LNCAP (cell line): Measurements from ENCODE around the gene DPYSL3.

ENCODE experiments used
- TF ChIP-seq, protein P1 (sequence below): fragments of 450-650 bp; IDR thresholded peaks from 2 replicates; pipeline ENCODE4 v1.5.1; 2017; ENCODE audit warnings: mild to moderate bottlenecking

DPYSL3 gene

DNA sequence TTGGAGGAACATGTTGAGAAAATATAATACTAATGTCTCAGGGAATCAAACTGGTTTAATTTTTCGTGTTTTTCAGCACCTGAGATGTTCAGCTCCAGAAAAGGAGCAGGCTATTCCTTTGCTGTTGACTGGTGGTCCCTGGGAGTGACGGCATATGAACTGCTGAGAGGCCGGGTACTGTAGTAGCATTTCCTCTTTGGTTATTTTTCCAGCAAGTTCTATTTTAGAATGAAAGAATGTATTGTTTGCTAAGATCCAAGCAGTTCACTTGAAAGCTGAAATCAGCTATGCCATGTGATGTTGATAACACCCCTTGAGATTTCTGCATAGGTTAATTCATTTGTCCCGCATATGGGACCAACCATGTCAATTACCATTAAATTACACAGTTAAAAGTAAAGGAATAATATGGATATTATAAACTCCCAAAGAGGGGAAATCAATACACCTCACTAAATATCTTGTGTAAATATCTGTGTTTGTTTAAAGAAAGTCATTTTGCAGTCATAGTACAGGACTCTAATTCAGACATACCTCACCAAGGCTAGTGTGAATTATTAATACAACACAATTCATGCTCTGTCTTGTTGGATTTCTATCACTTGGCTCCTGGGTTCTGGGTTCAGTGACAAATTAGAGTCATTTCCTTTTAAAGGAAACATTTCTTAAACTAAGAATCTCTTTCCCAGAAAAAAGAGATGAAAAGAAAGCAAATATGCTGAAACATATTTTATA lies 148.3 kb downstream of the DPYSL3 start:
- TF ChIP-seq, protein P1, sequence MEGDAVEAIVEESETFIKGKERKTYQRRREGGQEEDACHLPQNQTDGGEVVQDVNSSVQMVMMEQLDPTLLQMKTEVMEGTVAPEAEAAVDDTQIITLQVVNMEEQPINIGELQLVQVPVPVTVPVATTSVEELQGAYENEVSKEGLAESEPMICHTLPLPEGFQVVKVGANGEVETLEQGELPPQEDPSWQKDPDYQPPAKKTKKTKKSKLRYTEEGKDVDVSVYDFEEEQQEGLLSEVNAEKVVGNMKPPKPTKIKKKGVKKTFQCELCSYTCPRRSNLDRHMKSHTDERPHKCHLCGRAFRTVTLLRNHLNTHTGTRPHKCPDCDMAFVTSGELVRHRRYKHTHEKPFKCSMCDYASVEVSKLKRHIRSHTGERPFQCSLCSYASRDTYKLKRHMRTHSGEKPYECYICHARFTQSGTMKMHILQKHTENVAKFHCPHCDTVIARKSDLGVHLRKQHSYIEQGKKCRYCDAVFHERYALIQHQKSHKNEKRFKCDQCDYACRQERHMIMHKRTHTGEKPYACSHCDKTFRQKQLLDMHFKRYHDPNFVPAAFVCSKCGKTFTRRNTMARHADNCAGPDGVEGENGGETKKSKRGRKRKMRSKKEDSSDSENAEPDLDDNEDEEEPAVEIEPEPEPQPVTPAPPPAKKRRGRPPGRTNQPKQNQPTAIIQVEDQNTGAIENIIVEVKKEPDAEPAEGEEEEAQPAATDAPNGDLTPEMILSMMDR, result no peak

GRCh38 chr5:147360816-147361215 lies 149.1 kb downstream of the DPYSL3 start:
- TF ChIP-seq, protein P1, result no peak

DNA sequence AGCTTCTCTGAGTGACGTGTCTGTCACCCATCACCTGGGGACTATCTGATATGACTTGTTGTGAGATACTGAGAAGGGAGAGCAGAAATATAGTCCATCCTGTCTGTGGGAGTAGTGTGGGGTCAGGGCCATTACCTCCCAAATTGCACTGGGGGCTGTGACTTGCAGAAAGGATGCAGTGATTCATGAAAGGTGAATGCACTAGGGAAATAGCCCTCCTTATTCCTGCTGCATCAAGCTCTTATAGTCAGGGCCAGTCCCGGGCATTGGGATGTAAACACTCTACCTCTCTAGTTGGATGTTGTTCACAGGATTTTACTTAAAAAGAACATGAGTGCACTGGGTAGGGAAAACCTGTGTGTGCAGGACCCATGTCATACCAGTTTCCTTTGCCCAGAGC lies 150.3 kb downstream of the DPYSL3 start:
- TF ChIP-seq, protein P1, result no peak

- TF ChIP-seq, protein P1, result no peak
Measured at GRCh38 chr5:147359101-147359500, 150.8 kb downstream of the DPYSL3 start.

GRCh38 chr5:147349241-147349640 lies 160.6 kb downstream of the DPYSL3 start:
- TF ChIP-seq, protein P1, result no peak

DNA sequence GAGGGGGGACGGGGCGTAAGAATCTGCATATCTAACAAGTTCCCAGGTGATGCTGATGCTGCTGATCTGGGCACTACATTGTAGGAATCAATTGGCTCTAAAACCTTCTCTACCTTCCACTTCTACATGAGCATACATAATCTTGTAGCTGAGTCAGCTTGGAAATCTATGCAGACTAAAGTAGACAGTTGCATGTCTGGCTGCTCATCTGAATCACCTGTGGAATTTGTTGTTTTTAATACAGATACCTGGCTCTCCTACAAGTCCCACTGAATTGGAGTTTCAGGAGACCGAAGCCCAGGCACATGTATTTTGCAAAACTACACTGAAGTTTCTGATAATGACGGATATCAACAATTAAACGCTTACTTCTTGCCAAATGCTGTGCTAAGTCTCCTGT lies 161.4 kb downstream of the DPYSL3 start:
- TF ChIP-seq, protein P1, result no peak

GRCh38 chr5:147348046-147348445 lies 161.8 kb downstream of the DPYSL3 start:
- TF ChIP-seq, protein P1, result no peak
